Heart right ventricle (tissue), 16 donors: Measurements from ENCODE around the gene GPR3. TPM values are rescaled to one million over a fixed set of nuclear protein-coding genes. Genes with fewer than 3 reads are reported as not detected.

Experiments used
- ATAC-seq, 8 donors: fragments of 200-7000 bp; cut with Tn5 transposase; one replicate each; pipeline ENCODE4 v1.9.1; 2020; ENCODE audit warnings: mild to moderate bottlenecking in 8 of 8, moderate library complexity in 8 of 8, moderate number of reproducible peaks in 1 of 8
- DNase-seq, 2 donors: peaks; one replicate each; pipeline ENCODE4 v3.0.0-alpha.2; 2020
- H3K27ac ChIP-seq, 10 donors: fragments of 200-600 bp; sonication (generic) in 2 of 10; one replicate each; pipeline versions ENCODE4 v1.5.0 to v1.8.0; 2020 to 2022; ENCODE audit warnings: mild to moderate bottlenecking in 3 of 10
- H3K27me3 ChIP-seq, 7 donors: fragments of 200-600 bp; one replicate each; pipeline ENCODE4 v1.8.0; 2021 to 2022; ENCODE audit warnings: mild to moderate bottlenecking in 2 of 7
- H3K36me3 ChIP-seq, 9 donors: fragments of 200-600 bp; sonication (generic) in 1 of 9; one replicate each; pipeline versions ENCODE4 v1.5.0 to v1.8.0; 2020 to 2022; ENCODE audit warnings: mild to moderate bottlenecking in 2 of 9
- H3K4me1 ChIP-seq, 9 donors: fragments of 200-600 bp; sonication (generic) in 1 of 9; one replicate each; pipeline versions ENCODE4 v1.5.0 to v1.8.0; 2020 to 2022; ENCODE audit warnings: mild to moderate bottlenecking in 4 of 9
- H3K4me3 ChIP-seq, 10 donors: fragments of 200-600 bp; sonication (generic) in 2 of 10; one replicate each; pipeline versions ENCODE4 v1.5.0 to v1.8.0; 2020 to 2022; ENCODE audit warnings: mild to moderate bottlenecking in 7 of 10, moderate library complexity in 2 of 10
- H3K9me3 ChIP-seq, 11 donors: fragments of 200-600 bp in 10 of 11; sonication (generic) in 2 of 11; one replicate each; pipeline versions ENCODE4 v1.5.0 to v1.8.0; 2013 to 2022; ENCODE audit warnings: mild to moderate bottlenecking in 2 of 11, control low read depth in 1 of 11, moderate library complexity in 1 of 11
- CTCF ChIP-seq, 9 donors: fragments of 200-600 bp; sonication (generic) in 2 of 9; IDR thresholded peaks; one replicate each; pipeline versions ENCODE4 v1.5.0 to v1.8.0; 2021 to 2022; ENCODE audit warnings: antibody characterized with exemption in 9 of 9, mild to moderate bottlenecking in 5 of 9, moderate library complexity in 1 of 9
- WGBS, 2 donors: extraction: QIAGEN DNeasy Blood & Tissue Kit; methylation state at CpG; one replicate each; pipeline ENCODE4 v1.1.7; 2013; ENCODE audit warnings: inconsistent platforms in 1 of 2; 5-methylcytosine and 5-hydroxymethylcytosine counted together
- intact Hi-C, 10 donors: fragments of 100-400 bp; cut with DNase I; formaldehyde crosslinking; loops; one replicate each; pipeline versions ENCODE4 v1.11.1 to v1.14.2; 2022
- long read RNA-seq, 3 donors: library from polyadenylated mRNA; unstranded; transcript quantifications; one replicate each; pipeline ENCODE4 v2.0.0, GENCODE V29; 2020 to 2021
- polyA plus RNA-seq, 2 donors: library from polyadenylated mRNA; stranded (reverse); fragments of 200-250 nt; gene quantifications; one replicate each; pipeline ENCODE4 v1.2.3, GENCODE V29; 2013
- total RNA-seq, 10 donors: library from RNA; stranded (reverse); fragmentation: NEBNext Ultra II Directional in 3 of 10; extraction: Animal tissue kit (Norgen Biotek cat#: 25700) in 3 of 10; gene quantifications; one replicate each; pipeline versions ENCODE4 v1.2.1 to v1.2.4, GENCODE V29; 2021 to 2023
- donor health status: Arrhythmogenic right ventricular cardiomyopathy.
- donor health status: ischemic (EF 13 %, LVEDD 7.1; RV severe dilation, severe dysfunction).
- donor health status: healthy with polysubstance abuse.
- donor health status: DM: no; HTN: yes; CAD: no.
- donor health status: DM: no; HTN: no; CAD: no.
- donor health status: ischemic (EF 25% LVEDD 6.9; RV normal size, moderate dysfunction).
- donor health status: ischemic (EF 25% LVEDD 5.7; RV mildly dilated, moderate dysfunction).
- donor health status: healthy.
- donor health status: DM: yes; HTN: yes; CAD: no.
- donor health status: Ischemic cardiomyopathy.
- donor health status: ischemic (EF 35%, LVEDD 5.7; RV mildly dilated, moderate dysfunction).
- donor health status: nonischemic (EF 11% LVEDD 7.7; RV severe dilation, severe dysfunction).
- donor health status: DM: yes; HTN: yes; CAD: no.
- donor health status: PGD.
- donor health status: ischemic (EF 29% LVEDD 5.4; RV normal size, mild dysfunction).
- donor health status: nonischemic (EF 23%, LVEDD 6.1; RV moderate dilation, normal function).

Gene GPR3
- 1 to 10 TPM in 2 of 10 donors, under 1 TPM in 7, not detected in 1; 0.27 to 2.0 (median 0.42) TPM for total RNA-seq
- 1 to 10 TPM in 1 of 2 donors, under 1 TPM in 1; 0.29 to 3.4 TPM for polyA plus RNA-seq
- long read RNA-seq, donor 1, result 0 reads
- long read RNA-seq, donor 2, partial matches to known transcripts, result 0 of 1 reads
- long read RNA-seq, donor 2, other reads (novel, unspliced or antisense), result 0 of 1 reads
- long read RNA-seq, donor 3, partial matches to known transcripts, result 0 of 3 reads
- long read RNA-seq, donor 3, other reads (novel, unspliced or antisense), result 1 of 3 reads

- Histone ChIP-seq H3K4me1 (peaks cover 7 to 50% (median 36%) of the 10 kb centered on the region in 9 donors), H3K27me3 (no peaks in the 10 kb centered on the region), H3K27ac (peak within 1 kb of the TSS; percentile 5 to 82 (median 76)), H3K4me3 (peak within 1 kb of the TSS; percentile 26 to 69 (median 55)), H3K36me3 (no peaks in the 10 kb centered on the region), H3K9me3 (no peaks in the 10 kb centered on the region)
- intact Hi-C loops, result loop anchor here in 9 of 10 donors (2.0 to 10.0 kb wide), 7 partner anchors 35 to 347 kb away; no protein-coding TSS in a partner anchor
- peak; percentile 87 to 92 (median 90) for ATAC-seq
- TF ChIP-seq CTCF (IDR thresholded peaks at IDR 0.05), result peak; percentile 22 to 79 (median 58)
- DNase-seq, result peak; percentile 92 to 93
- 1 to 2% methylated on average over 69 of the region's 69 CpGs for WGBS, 2 donors
Observed at GRCh38 chr1:27392096-27392777, at the start of gene GPR3. TSS of gene GPR3 (plus strand) at chr1:27392622. CDS start at chr1:27393799, 1,177 bp downstream.

GRCh38 chr1:27342778-27343638, 49.4 kb upstream of the GPR3 start:
- Histone ChIP-seq H3K27me3 (no peaks in the 10 kb centered on the region), H3K36me3 (peaks cover 0 to 8% (median 0%) of the 10 kb centered on the region in 9 donors), H3K4me3 (peak overlapping the region in 5 of 10 donors; percentile 3 to 60 (median 9)), H3K9me3 (no peaks in the 10 kb centered on the region), H3K27ac (peak overlapping the region in 4 of 10 donors; percentile 19 to 92 (median 63)), H3K4me1 (peaks cover 0 to 34% (median 0%) of the 10 kb centered on the region in 9 donors)
- peak; percentile 30 to 79 (median 50) for ATAC-seq
- DNase-seq, result no peak
- 61% methylated on average over 31 of the region's 31 CpGs for WGBS, 2 donors
- intact Hi-C loops, result no loop called here
- no peak for TF ChIP-seq CTCF (IDR thresholded peaks at IDR 0.05)

GRCh38 chr1:27343639-27344025, 48.8 kb upstream of the GPR3 start:
- no peak for ATAC-seq
- H3K4me1 ChIP-seq, result peaks cover 0 to 34% (median 0%) of the 10 kb centered on the region in 9 donors
- H3K9me3 ChIP-seq, result no peaks in the 10 kb centered on the region
- no peak for TF ChIP-seq CTCF (IDR thresholded peaks at IDR 0.05)
- intact Hi-C loops, result no loop called here
- WGBS, 2 donors, result 79 to 83% methylated on average over 5 of the region's 5 CpGs
- H3K36me3 ChIP-seq, result peaks cover 0 to 8% (median 0%) of the 10 kb centered on the region in 9 donors
- DNase-seq, result no peak
- H3K27ac ChIP-seq, result peak overlapping the region in 1 of 10 donors; percentile 92
- peak overlapping the region in 1 of 10 donors; percentile 60 for H3K4me3 ChIP-seq
- H3K27me3 ChIP-seq, result no peaks in the 10 kb centered on the region

- WGBS, 2 donors, result 94 to 95% methylated on average over 12 of the region's 12 CpGs
- no peak overlapping the region for H3K27ac ChIP-seq
- TF ChIP-seq CTCF (IDR thresholded peaks at IDR 0.05), result no peak
Observed at GRCh38 chr1:27345272-27345671, 47.1 kb upstream of the GPR3 start.

More at GRCh38 chr1:27345272-27345671, 47.1 kb upstream of the GPR3 start:
- Histone ChIP-seq H3K9me3 (no peaks in the 10 kb centered on the region), H3K36me3 (peaks cover 0 to 8% (median 0%) of the 10 kb centered on the region in 9 donors), H3K4me1 (peaks cover 3 to 50% (median 14%) of the 10 kb centered on the region in 9 donors), H3K4me3 (no peak overlapping the region), H3K27me3 (no peaks in the 10 kb centered on the region)
- intact Hi-C loops, result no loop called here
- ATAC-seq (no peak), DNase-seq (no peak)
